DMS79 (cell line): ENCODE data around the gene PHLDB3.
"Not testable (repeated sequence)": the region's sequence is repeated elsewhere in the genome, so short reads cannot be mapped to it uniquely, and the experiment has no call there.

Experiments
- DNase-seq: peaks from one replicate; lab custom pipeline; 2025; lab: John Stamatoyannopoulos, UW

The PHLDB3 gene

GRCh38 chr19:43526884-43527859 is 22.6 kb upstream of the PHLDB3 start, which contains the start of gene ETHE1:
Gene ETHE1 (minus strand): TSS chr19:43527201. CDS start chr19:43527177, 24 bp downstream.
- peak; percentile 25 for DNase-seq

GRCh38 chr19:43525836-43526771 is 21.6 kb upstream of the PHLDB3 start:
- DNase-seq, result no peak

- no peak for DNase-seq
Measured at GRCh38 chr19:43524922-43525835, 20.6 kb upstream of the PHLDB3 start.

- not testable (repeated sequence) for DNase-seq
Measured at GRCh38 chr19:43523696-43524095, 19.1 kb upstream of the PHLDB3 start.

GRCh38 chr19:43522929-43523328 is 18.4 kb upstream of the PHLDB3 start:
- no peak for DNase-seq

- DNase-seq, result peak; percentile 53
Measured at GRCh38 chr19:43519436-43520088, 15.0 kb upstream of the PHLDB3 start.

- no peak for DNase-seq
Measured at GRCh38 chr19:43518051-43518450, 13.5 kb upstream of the PHLDB3 start.

- peak; percentile 73 for DNase-seq
Measured at GRCh38 chr19:43512399-43512798, 7.9 kb upstream of the PHLDB3 start.

- no peak for DNase-seq
Measured at GRCh38 chr19:43511324-43511723, 6.8 kb upstream of the PHLDB3 start.

- no peak for DNase-seq
Measured at GRCh38 chr19:43510713-43511112, 6.2 kb upstream of the PHLDB3 start.

- no peak for DNase-seq
Measured at GRCh38 chr19:43507880-43508279, 3.3 kb upstream of the PHLDB3 start.

GRCh38 chr19:43506629-43507028 is 2.1 kb upstream of the PHLDB3 start:
- DNase-seq, result no peak

GRCh38 chr19:43505941-43506340 is 1.4 kb upstream of the PHLDB3 start:
- no peak for DNase-seq

GRCh38 chr19:43505186-43505456 is 575 bp upstream of the PHLDB3 start:
- no peak for DNase-seq

- DNase-seq, result peak; percentile 60
Measured at GRCh38 chr19:43503501-43504425, 783 bp downstream of the PHLDB3 start.

GRCh38 chr19:43502419-43502976 is 2.0 kb downstream of the PHLDB3 start:
- no peak for DNase-seq

- DNase-seq, result no peak
Measured at GRCh38 chr19:43501661-43502418, 2.7 kb downstream of the PHLDB3 start.

GRCh38 chr19:43499042-43499441 is 5.5 kb downstream of the PHLDB3 start:
- no peak for DNase-seq
